ENCODE results near the gene PHB1.

Gene PHB1

DNA sequence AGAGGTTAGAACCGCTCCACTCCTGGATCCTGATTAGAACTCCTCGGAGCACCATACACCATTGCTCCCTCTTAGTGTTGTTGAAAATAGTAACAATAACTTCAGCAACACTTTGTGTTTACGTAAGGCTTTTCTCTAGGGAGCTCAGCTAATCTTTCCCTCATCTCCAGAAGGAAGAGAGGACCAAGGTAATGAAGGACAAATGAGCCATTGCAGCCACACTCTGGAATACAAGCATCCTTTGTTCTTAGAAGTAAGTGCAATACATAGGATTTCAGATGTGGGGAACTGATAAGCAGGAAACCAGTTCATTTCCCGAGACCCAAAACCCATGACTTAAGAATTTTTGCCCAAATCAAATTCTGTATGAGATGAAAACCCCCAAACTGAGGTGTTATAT, 29.7 kb downstream of the PHB1 start:
- no peak for DNase-seq (ENCODE audit: extremely low read depth, low read depth)
- no peak overlapping the region for H3K4me3 ChIP-seq (replicated peaks; ENCODE audit: low read depth, low read length)
- no peak for TF ChIP-seq CTCF (IDR thresholded peaks at IDR 0.05; ENCODE audit: low read depth, low read length, missing control alignments)

DNA sequence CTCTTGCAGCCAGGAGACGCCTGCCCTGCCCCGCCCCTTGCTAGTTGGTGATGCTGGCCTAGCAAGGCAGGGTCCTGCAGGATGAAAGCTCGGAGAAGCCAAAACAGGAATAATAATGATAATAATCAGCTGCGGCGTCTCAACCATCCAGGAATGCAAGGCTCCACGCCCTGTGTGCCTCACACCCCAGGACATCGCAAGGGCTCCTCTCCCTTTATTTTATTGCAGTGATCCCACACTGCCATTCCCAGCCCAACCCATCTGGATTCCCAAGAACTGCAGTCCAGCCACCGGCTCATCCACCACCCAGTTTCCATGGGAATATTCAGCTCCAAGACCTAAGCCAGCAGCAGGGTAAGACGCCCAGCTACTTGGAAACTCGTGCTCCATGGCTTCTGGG, 31.6 kb downstream of the PHB1 start:
- no peak for TF ChIP-seq CTCF (IDR thresholded peaks at IDR 0.05; ENCODE audit: low read depth, low read length, missing control alignments)
- no peak for DNase-seq (ENCODE audit: extremely low read depth, low read depth)
- no peak overlapping the region for H3K4me3 ChIP-seq (replicated peaks; ENCODE audit: low read depth, low read length)

DNA sequence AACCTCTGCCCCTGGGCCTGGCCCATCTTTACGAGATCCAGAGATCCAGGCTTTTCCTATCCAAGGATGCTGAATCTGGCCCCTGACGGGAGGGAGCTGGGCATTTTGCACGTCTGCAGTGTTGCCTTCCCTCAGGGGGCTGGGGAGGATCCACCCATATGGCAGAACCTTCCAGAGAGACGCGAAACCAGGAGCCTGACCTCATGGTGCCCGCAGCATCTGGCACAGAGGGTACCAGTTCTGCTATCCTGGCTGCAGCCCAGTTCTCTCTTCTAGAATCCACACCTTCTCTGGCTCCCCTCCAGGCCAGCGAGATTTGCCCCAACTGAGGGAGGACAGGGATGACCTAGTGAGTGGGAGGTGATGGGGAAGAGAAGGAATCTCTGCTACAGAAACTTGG, 32.1 kb downstream of the PHB1 start:
- TF ChIP-seq CTCF (IDR thresholded peaks at IDR 0.05; ENCODE audit: low read depth, low read length, missing control alignments), result no peak
- no peak overlapping the region for H3K4me3 ChIP-seq (replicated peaks; ENCODE audit: low read depth, low read length)
- no peak for DNase-seq (ENCODE audit: extremely low read depth, low read depth)

DNA sequence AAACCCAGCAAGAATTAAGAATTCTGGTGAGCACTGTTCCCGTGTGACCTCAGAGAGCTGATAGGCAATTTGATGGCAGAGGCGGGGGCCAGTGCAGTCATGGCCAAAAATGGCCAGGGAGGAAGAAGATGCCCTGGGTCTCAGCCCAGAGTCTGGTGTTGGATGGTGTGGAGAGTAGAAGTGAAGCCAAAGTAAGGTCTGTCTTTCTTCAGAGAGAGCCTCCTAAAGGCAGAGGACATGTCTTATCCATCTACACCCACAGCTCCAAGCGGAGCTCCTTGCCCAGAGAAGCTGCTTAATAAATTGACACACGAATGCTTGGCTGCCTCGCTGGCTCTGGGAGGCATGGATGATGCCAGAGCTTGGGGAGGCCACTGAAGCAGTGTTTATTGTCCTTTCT, 32.9 kb downstream of the PHB1 start:
- no peak for TF ChIP-seq CTCF (IDR thresholded peaks at IDR 0.05; ENCODE audit: low read depth, low read length, missing control alignments)
- no peak for DNase-seq (ENCODE audit: extremely low read depth, low read depth)
- H3K4me3 ChIP-seq (replicated peaks; ENCODE audit: low read depth, low read length), result no peak overlapping the region

GRCh38 chr17:49381033-49381432, 33.6 kb downstream of the PHB1 start:
- no peak overlapping the region for H3K4me3 ChIP-seq (replicated peaks; ENCODE audit: low read depth, low read length)
- DNase-seq (ENCODE audit: extremely low read depth, low read depth), result no peak
- no peak for TF ChIP-seq CTCF (IDR thresholded peaks at IDR 0.05; ENCODE audit: low read depth, low read length, missing control alignments)

DNA sequence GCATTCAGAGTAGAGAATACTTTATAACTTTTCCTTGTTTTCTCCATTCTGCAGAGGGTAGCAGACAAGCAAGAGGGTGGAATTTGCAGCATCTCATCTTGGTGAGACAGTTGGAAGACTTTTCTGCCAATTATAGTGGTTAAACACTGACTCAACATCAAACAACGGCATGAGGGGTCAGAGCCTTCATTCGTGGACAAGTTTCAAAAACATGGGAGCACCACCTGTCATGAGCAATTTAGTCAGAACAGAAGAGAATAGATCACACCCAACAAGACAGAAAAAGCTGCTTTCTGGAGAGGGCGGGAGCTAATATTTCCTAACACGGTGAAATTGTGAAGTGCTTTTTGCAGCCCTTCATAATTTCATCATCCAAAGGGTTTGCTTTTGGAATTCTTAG, 34.8 kb downstream of the PHB1 start:
- H3K4me3 ChIP-seq (replicated peaks; ENCODE audit: low read depth, low read length), result no peak overlapping the region
- DNase-seq (ENCODE audit: extremely low read depth, low read depth), result no peak

More for the DNA sequence above, 34.8 kb downstream of the PHB1 start:
- TF ChIP-seq CTCF (IDR thresholded peaks at IDR 0.05; ENCODE audit: low read depth, low read length, missing control alignments), result no peak

Data from HFF-Myc (cell line).